Activated naive CD4-positive, alpha-beta T cell treated with anti-CD3 and anti-CD28 coated beads for 36 hours (primary cell): Measurements from ENCODE around the gene CNIH2. TPM values are rescaled to one million over a fixed set of nuclear protein-coding genes. Genes with fewer than 3 reads are reported as not detected.

Source experiments
- CTCF ChIA-PET: fragments of 350-600 bp; sonication (Branson Sonifier 250); formaldehyde crosslinking; loops from one replicate; lab custom pipeline; 2021; ENCODE audit warnings: antibody characterized with exemption; lab: Charles Lee
- DNase-seq: peaks from one replicate; pipeline ENCODE4 v3.0.0-alpha.2; 2020
- H3K27ac Mint-ChIP-seq: one replicate; pipeline ENCODE4 v1.8.0; 2021; ENCODE audit warnings: mild to moderate bottlenecking, mixed read lengths
- H3K27me3 Mint-ChIP-seq: one replicate; pipeline ENCODE4 v1.8.0; 2021; ENCODE audit warnings: low read depth, mixed read lengths
- H3K36me3 Mint-ChIP-seq: one replicate; pipeline ENCODE4 v1.8.0; 2021; ENCODE audit warnings: low read depth, mixed read lengths
- H3K4me1 Mint-ChIP-seq: one replicate; pipeline ENCODE4 v1.8.0; 2021; ENCODE audit warnings: low read depth, mixed read lengths
- H3K4me3 Mint-ChIP-seq: one replicate; pipeline ENCODE4 v1.8.0; 2021; ENCODE audit warnings: mild to moderate bottlenecking, moderate library complexity, mixed read lengths
- H3K9me3 Mint-ChIP-seq: one replicate; pipeline ENCODE4 v1.8.0; 2021; ENCODE audit warnings: mixed read lengths
- intact Hi-C: fragments of 100-400 bp; cut with micrococcal nuclease; formaldehyde crosslinking; loops from one replicate; pipeline ENCODE4 v1.15.1; 2023
- total RNA-seq, 2 experiments: library from RNA; stranded (reverse); gene quantifications; one replicate each; pipeline ENCODE4 v1.2.3, GENCODE V29; 2021

The CNIH2 gene
- total RNA-seq, 2 experiments from 2014 or later = 1.2 to 1.6 TPM

DNA sequence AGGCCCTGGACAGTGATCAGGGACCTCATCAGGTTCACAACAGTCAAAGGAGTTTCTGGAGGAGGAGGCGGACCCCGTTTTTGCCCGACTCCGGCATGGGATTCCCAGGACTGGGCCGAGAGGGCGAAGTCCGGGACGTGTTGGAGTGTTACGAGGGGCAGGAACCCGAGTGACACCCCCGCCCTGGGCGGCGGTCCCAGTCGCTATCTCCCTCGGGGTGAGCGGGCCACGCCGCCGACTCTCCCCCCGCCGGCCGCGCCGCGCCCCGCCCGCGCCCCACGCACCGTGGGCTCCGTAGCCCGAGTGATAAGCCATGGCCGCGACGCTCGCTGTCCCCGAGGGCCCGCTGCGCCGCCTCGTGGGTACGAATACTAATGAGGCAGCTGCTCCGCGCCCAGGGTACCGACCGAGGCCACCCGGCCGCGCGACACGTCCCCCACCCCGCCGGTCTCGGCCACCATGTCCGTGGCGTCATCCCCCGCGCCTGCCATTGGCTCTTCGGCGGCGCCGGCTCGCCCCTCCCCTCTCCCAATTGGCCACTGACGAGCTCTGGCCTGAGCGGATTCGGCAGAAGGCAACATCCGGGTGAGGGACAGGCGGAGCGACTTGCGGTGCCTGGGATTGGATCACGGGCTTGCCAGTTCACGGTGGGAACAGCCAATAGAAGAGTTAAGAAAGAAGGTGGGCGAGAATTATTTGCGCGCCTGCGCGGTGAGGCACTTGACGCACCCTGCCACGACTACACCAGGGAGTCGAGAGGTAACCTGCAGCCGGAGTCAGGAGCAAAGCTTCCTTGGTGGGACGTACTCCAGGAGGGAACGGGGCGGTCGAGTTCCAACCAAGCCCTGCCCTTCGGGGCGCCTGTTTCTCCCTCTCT lies 10.9 kb downstream of the CNIH2 start, which contains the start of gene YIF1A:
YIF1A (minus strand) TSS at position 473 of the 877 bp plus-strand sequence; CDS start at position 315, 158 bp downstream.
- Mint-ChIP-seq H3K27ac (peak within 1 kb of the TSS; percentile 70), H3K27me3 (peaks cover 18% of the 10 kb centered on the region), H3K9me3 (no peaks in the 10 kb centered on the region), H3K4me1 (peaks cover 35% of the 10 kb centered on the region), H3K36me3 (no peaks in the 10 kb centered on the region), H3K4me3 (peak within 1 kb of the TSS; percentile 81)
- CTCF ChIA-PET = interaction anchor here (0.6 to 1.6 kb wide), 9 partner anchors 9 to 404 kb away, joined by 3 to 7 read pairs (median 3); no protein-coding TSS in a partner anchor
- DNase-seq = peak; percentile 99
- intact Hi-C loops = loop anchor here (1.0 to 2.0 kb wide), 6 partner anchors 21 to 192 kb away; partner anchors contain the start of genes BRMS1, DPP3, NPAS4 and RAB1B

DNA sequence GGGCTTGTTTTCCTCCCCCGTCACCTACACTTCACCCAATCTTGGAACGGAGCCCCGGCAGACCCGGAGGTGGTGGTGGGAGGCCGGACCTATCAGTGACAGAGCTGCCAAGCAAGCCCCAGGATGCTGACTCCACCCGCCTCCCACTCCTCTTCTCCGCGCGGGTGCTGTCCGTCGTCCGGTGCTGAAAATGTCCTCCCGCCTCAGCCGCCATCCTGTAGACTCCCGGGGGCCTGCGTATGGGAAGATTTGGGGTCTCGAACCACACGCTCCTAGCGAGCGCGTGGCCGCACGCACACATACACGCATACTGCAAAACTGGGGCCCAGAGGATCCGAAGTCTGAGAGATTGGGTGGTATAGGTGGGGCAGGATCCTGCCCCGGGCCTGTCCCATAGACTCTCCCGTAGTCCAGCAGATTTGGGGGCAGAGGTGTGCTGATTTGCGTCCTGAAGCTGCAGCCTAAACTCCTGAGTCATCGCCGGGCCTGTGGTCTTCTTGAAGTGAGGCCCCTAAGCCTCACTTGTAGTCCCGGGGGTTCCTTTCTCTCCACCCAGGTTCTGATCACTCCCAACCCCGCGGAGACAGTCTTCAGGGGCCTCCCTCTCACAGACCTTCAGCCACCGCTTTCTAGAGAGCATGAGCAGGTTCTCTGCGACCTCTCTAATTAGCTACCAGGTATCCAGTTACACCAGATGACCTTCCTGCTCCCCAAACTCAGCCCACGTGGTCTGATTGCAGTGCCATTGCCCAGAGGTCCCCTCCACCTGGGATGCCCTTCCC lies 11.8 kb downstream of the CNIH2 start:
- no peaks in the 10 kb centered on the region for H3K36me3 Mint-ChIP-seq
- peaks cover 35% of the 10 kb centered on the region for H3K4me1 Mint-ChIP-seq
- no peaks in the 10 kb centered on the region for H3K9me3 Mint-ChIP-seq
- intact Hi-C loops = loop anchor here (1.0 to 2.0 kb wide), 6 partner anchors 21 to 191 kb away; partner anchors contain the start of genes BRMS1, DPP3, NPAS4 and RAB1B
- peak; percentile 87 for DNase-seq
- H3K27me3 Mint-ChIP-seq = peaks cover 18% of the 10 kb centered on the region
- H3K27ac Mint-ChIP-seq = peak overlapping the region; percentile 65
- H3K4me3 Mint-ChIP-seq = peak overlapping the region; percentile 81
- CTCF ChIA-PET = interaction anchor here (0.8 to 1.6 kb wide), 5 partner anchors 8 to 405 kb away, joined by 3 to 7 read pairs (median 3); no protein-coding TSS in a partner anchor

DNA sequence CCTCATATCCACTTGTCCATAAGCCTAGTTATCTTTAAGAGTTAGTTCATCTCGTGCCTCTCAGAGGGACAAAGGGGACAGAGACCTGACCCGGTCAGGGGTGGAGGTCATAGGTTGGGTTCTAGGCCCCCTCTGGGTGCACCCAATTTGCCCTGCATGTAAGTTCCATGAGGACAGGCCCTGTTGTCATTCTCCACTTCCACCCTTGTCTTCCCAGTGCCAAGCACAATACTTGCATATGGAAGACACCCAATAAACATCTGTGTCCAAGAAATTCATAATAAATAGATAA lies 12.3 kb downstream of the CNIH2 start:
- no peak for DNase-seq
- H3K27me3 Mint-ChIP-seq = peaks cover 18% of the 10 kb centered on the region

DNA sequence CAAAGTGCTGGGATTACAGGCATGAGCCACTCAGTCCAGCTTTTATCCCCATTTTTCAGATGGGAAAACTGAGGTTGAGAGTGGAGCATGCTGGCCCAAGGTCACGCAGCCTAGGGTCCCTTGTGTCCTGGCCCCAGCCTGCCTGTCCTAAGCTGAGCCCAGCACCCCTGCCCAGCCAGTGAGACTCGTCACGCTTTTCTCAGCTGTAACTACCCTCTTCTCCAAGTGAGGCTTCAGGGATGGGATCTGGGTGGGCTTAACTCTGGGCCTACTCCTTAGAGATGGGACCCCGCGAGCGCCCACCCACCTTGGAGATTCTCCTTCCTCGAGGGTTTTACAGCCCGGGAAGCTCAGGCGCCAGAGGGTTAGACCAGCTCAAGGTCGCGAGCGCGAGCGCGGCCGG lies 13.3 kb downstream of the CNIH2 start:
- Mint-ChIP-seq H3K4me1 (peaks cover 35% of the 10 kb centered on the region), H3K27ac (no peak overlapping the region), H3K36me3 (no peaks in the 10 kb centered on the region), H3K9me3 (no peaks in the 10 kb centered on the region), H3K4me3 (no peak overlapping the region), H3K27me3 (peaks cover 18% of the 10 kb centered on the region)
- intact Hi-C loops = no loop called here
- DNase-seq = no peak
- CTCF ChIA-PET = interaction anchor here (1.0 kb wide), 1 partner anchor 20 kb away, joined by 3 read pairs; no protein-coding TSS in a partner anchor

More for the DNA sequence above, 12.3 kb downstream of the CNIH2 start:
- CTCF ChIA-PET = no interaction called here
- H3K36me3 Mint-ChIP-seq = no peaks in the 10 kb centered on the region
- no peak overlapping the region for H3K27ac Mint-ChIP-seq
- peaks cover 35% of the 10 kb centered on the region for H3K4me1 Mint-ChIP-seq
- H3K9me3 Mint-ChIP-seq = no peaks in the 10 kb centered on the region
- intact Hi-C loops = no loop called here
- H3K4me3 Mint-ChIP-seq = peak overlapping the region; percentile 81

DNA sequence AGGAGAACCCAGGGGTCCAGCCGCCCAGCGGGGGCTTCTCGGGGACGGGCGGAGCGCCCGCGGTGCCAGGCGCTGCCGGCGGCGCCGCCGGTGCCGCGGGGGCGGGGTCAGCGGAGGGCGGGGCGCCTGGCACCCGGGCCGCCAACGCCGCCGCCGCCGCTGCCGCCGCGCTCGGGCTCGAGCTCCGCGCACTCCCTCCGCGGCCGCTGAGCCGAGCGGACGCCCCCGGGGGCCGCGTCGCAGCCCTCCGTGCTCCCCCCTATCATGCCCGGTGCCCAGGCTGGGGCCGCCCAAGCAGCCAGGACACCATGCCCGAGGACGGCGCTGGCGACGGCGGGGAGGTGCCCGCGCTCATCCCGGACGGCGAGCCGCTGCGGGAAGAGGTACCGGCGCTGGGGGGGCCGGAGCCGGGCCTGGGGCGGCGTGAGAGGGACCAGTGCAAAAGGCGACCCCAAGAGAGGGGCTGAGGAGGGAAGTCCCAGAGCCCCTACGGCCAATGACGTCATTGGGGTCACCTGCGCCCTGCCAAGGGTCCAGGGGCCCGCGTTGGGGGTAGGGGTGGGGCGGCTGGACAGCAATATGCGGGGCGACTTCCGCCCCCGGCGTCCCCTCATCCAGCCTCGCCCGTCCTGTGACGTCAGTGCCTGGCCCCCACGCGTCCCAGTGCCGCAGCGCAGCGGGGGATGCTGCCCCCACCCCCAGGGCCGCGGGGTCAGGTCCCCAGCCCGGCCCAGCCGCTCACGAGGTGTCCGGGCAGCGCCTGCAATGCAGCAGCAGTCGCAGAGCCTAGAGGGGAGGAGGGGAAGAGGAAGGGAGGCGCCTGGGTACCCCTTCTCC lies 13.9 kb downstream of the CNIH2 start, which contains the start of gene TMEM151A:
TMEM151A (plus strand) TSS at position 189 of the 837 bp plus-strand sequence; CDS start at position 309, 120 bp downstream.
- H3K4me1 Mint-ChIP-seq = peaks cover 33% of the 10 kb centered on the region
- H3K9me3 Mint-ChIP-seq = no peaks in the 10 kb centered on the region
- peaks cover 18% of the 10 kb centered on the region for H3K27me3 Mint-ChIP-seq
- H3K4me3 Mint-ChIP-seq = peak within 1 kb of the TSS; percentile 40
- no peaks in the 10 kb centered on the region for H3K36me3 Mint-ChIP-seq
- no peak within 1 kb of the TSS for H3K27ac Mint-ChIP-seq
- CTCF ChIA-PET = interaction anchor here (1.0 kb wide), 1 partner anchor 20 kb away, joined by 3 read pairs; no protein-coding TSS in a partner anchor
- intact Hi-C loops = no loop called here
- DNase-seq = no peak

DNA sequence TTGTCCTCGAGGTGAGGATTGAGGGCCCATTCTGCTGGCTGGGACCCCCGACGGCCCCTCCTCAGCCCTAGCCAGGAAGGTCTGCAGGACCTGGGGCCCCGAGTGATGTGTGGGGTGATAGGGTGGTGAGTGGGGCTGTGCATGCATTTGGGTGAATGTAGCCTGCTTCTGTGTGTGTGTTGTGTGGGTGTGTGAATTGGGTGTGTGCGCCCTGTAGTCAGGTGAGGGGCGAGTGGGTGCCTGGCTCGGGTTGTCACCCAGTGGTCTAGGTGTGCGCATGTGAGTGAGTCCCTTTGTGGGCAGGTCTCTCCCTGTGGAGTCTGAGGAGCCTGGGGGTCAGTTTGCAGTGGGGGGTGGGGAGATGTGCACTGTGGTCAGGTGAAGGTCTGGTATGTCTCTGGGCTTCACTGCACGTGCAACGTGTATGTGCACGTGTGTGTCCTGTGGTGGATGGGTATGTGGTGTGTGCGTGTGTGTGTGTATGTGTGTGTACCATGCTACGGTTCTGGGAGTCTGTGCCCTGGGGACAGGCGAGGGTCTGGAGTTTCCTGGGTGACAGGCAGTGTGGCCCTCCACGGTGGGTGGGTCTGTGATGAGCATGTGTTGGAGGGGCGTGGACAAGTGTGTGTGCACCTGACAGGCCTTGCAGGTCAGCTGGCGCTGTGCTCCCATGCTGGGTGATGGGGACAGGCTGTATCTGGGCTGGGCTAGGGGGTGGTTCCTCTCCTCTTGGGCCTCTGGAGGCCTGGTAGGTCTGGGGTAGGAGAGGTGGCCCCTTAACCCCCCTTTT lies 14.8 kb downstream of the CNIH2 start:
- H3K9me3 Mint-ChIP-seq = no peaks in the 10 kb centered on the region
- H3K27me3 Mint-ChIP-seq = peaks cover 18% of the 10 kb centered on the region
- H3K4me1 Mint-ChIP-seq = peaks cover 29% of the 10 kb centered on the region
- DNase-seq = no peak
- intact Hi-C loops = no loop called here
- H3K27ac Mint-ChIP-seq = no peak overlapping the region
- CTCF ChIA-PET = no interaction called here
- peak overlapping the region; percentile 40 for H3K4me3 Mint-ChIP-seq
- no peaks in the 10 kb centered on the region for H3K36me3 Mint-ChIP-seq

DNA sequence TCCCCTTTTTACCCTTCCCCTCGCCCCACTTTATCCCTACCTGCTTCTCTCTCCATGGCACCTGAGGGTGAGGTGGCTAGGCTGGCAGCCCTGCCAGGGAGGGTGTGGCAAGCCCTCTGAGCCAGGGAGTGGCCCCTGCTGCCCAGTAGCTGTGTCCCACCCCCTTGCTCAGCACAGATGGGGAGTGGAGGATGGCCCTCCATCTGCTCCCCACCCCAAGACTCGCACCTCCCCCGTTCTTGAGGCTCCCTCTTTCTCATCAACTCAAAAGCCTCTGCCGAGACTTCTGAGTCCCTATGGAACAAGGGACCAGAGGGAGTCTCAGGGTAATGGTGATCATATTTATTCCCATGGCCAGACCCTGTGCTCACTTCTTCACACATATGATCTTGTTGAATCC lies 15.4 kb downstream of the CNIH2 start:
- Mint-ChIP-seq H3K9me3 (no peaks in the 10 kb centered on the region), H3K27me3 (peaks cover 18% of the 10 kb centered on the region), H3K4me3 (no peak overlapping the region), H3K36me3 (no peaks in the 10 kb centered on the region), H3K4me1 (peaks cover 24% of the 10 kb centered on the region), H3K27ac (no peak overlapping the region)
- intact Hi-C loops = no loop called here
- CTCF ChIA-PET = interaction anchor here (1.2 kb wide), 1 partner anchor 18 kb away, joined by 3 read pairs; no protein-coding TSS in a partner anchor
- no peak for DNase-seq

DNA sequence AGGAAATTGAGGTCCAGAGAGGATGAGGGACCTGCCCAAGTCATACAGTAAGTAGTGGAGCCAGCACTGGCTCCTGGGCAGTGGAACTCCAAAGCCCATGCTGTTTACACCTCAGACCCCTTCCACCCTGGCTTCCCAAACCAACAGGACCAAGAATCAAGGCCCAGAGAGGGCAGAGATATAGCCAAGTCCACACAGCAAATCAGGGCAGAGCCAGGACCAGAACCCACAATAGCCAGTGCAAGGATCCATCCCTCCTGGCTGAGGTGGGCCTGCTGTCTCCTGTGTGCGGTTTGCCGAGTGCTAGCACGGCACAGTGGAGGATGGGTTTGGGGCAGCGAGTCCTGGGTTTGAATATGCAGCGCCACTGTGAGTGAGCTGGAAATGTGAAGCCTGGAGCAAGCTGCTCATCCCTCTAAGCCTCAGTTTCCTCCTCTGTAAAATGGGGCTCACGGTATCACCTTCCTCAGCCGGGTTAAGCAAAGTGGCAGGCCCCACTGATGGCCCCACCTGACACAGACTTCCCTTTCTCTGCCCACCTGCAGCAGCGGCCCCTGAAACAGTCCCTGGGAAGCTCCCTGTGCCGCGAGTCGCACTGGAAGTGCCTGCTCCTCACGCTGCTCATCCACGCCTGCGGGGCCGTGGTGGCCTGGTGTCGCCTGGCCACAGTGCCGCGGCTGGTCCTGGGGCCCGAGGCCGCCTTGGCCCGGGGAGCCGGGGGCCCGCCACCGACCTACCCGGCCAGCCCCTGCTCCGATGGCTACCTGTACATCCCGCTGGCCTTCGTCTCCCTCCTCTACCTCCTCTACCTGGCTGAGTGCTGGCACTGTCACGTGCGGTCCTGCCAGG lies 16.0 kb downstream of the CNIH2 start:
- Mint-ChIP-seq H3K4me1 (peaks cover 23% of the 10 kb centered on the region), H3K27me3 (peaks cover 18% of the 10 kb centered on the region), H3K27ac (no peak overlapping the region), H3K4me3 (no peak overlapping the region), H3K36me3 (no peaks in the 10 kb centered on the region), H3K9me3 (no peaks in the 10 kb centered on the region)
- DNase-seq = no peak
- CTCF ChIA-PET = interaction anchor here (1.2 kb wide), 1 partner anchor 18 kb away, joined by 3 read pairs; no protein-coding TSS in a partner anchor
- intact Hi-C loops = no loop called here

DNA sequence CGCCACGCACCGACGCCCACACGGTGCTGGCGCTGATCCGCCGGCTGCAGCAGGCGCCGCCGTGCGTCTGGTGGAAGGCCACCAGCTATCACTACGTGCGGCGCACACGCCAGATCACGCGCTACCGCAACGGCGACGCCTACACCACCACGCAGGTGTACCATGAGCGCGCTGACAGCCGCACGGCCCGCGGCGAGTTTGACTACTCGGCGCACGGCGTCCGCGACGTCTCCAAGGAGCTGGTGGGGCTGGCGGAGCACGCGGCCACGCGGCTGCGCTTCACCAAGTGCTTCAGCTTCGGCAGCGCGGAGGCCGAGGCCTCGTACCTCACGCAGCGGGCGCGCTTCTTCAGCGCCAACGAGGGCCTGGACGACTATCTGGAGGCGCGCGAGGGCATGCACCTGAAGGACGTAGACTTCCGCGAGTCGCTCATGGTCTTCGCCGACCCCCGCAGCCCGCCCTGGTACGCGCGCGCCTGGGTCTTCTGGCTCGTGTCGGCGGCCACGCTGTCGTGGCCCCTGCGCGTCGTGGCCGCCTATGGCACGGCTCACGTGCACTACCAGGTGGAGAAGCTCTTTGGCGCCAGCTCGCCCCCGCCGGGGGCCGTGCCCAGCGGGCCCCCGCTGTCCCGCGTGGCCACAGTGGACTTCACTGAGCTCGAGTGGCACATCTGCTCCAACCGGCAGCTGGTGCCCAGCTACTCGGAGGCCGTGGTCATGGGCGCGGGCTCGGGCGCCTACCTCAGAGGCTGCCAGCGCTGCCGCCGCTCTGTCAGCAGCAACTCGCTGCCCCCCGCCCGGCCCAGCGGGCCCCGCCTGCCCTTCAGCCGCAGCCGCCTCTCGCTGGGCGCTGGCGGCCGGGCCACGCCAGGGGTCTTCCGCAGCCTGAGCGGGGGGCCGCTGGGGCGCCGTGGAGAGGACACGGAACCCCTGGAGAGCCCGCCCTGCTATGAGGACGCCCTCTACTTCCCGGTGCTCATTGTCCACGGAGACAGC lies 16.9 kb downstream of the CNIH2 start:
- CTCF ChIA-PET = interaction anchor here (1.2 to 1.5 kb wide), 2 partner anchors 17 kb away, joined by 3 read pairs; no protein-coding TSS in a partner anchor

More for the DNA sequence above, 16.9 kb downstream of the CNIH2 start:
- intact Hi-C loops = no loop called here
- Mint-ChIP-seq H3K9me3 (no peaks in the 10 kb centered on the region), H3K27ac (no peak overlapping the region), H3K27me3 (peaks cover 18% of the 10 kb centered on the region), H3K36me3 (no peaks in the 10 kb centered on the region), H3K4me1 (peaks cover 15% of the 10 kb centered on the region), H3K4me3 (no peak overlapping the region)
- no peak for DNase-seq
